CD4-positive, alpha-beta T cell treated with Interleukin-15 for 1 hour (primary cell): ENCODE data around the gene RNF133.

Experiments used
- DNase-seq: peaks from one replicate; pipeline ENCODE4 v3.0.0-alpha.2; 2020

RNF133 gene, protein sequence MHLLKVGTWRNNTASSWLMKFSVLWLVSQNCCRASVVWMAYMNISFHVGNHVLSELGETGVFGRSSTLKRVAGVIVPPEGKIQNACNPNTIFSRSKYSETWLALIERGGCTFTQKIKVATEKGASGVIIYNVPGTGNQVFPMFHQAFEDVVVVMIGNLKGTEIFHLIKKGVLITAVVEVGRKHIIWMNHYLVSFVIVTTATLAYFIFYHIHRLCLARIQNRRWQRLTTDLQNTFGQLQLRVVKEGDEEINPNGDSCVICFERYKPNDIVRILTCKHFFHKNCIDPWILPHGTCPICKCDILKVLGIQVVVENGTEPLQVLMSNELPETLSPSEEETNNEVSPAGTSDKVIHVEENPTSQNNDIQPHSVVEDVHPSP

DNA sequence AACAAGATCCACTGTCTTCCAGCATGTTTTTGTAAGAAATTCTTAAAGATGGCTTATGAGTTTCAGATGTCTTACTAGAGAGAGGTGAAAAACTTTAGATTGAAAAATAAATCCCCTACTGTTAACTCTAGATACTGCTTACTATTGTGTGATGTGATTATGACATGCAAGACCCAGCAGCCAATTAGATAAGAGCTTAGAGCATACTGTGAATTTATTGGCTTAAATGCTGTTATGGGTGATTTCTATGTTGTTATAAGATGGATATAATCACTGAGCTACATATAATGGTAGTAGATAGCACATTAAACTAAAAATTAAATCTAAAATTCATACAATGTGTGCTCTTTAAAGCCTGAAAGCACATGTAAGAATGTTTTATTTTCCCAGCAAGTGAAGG is at the start of gene RNF133:
TSS of gene RNF133 (minus strand) at position 101 of the 400 bp plus-strand sequence. CDS start 199 bp downstream, outside the sequence.
- no peak for DNase-seq

DNA sequence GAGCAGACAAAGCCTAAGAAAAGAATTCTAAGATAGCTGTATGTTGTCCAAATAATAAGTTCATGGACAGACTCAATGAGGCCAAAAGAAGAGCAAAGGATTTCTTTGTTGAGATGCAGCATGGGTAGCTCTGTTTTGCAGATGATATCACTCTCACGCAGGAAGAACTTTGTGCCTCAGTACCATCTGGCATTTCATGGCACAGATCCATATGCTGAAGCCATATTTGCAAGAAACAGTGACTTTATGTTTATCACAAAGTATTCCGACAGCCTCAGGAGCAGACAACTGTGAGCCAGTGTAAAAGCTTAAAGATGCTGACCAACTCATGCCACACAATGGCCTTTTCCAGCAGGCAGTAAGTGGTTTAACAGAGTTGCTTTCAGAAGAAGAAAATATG is 49.3 kb upstream of the RNF133 start:
- DNase-seq, result no peak

DNA sequence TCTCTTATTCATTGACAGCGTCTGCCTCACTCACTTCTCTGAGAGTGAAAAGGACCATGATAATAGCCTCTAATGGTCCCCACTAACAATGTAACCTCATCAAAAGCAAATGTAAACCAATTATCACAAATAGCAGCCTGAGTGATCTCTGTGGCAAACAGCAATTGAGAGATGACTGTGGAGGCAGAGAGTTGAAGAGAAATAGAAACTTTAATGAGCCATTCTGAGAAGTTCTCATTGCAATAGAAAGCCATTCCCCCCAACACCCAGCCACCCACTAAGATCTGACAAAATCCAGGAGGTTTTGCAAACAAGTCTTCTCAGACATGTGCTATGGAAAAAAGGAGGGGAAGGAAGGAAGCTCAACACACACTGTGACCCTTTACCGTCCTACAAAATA is 48.0 kb upstream of the RNF133 start:
- DNase-seq, result no peak

DNA sequence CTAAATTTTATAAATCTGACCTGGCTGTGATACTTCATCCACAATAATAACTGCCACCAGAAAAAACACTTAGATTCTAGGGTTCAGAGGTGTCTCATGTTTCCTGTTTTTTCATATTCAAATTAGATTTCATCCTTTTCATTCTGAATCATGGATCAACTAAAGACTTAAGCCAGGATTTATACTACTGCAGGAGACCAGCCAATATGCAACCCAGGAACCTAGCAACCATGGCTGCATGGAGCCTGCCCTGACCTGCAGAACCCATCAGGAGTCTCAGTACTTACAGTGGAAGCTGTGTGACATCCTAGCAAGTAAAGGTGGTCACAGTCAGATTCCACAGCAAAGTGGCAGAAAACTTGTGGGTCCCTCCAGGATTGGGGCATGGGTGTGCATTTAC is 44.3 kb upstream of the RNF133 start:
- no peak for DNase-seq

DNA sequence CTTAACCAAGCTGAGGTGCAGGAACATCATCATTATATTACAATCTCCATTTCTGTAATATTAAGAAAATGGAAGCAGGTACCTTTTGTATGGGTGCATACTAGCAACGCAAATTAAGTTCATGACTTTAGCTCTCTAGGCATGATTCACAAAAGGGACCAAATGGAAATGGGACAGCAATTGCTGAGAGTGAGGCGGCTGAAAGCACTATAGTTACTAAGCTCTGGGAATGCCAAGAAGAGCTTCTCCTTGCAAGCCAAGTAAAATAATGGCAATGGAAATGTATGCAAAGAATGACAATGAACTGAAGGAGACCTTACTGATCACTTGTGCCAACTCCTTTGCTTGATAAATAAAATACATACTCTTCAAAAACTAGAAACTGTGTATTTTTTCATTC is 40.0 kb upstream of the RNF133 start:
- no peak for DNase-seq

DNA sequence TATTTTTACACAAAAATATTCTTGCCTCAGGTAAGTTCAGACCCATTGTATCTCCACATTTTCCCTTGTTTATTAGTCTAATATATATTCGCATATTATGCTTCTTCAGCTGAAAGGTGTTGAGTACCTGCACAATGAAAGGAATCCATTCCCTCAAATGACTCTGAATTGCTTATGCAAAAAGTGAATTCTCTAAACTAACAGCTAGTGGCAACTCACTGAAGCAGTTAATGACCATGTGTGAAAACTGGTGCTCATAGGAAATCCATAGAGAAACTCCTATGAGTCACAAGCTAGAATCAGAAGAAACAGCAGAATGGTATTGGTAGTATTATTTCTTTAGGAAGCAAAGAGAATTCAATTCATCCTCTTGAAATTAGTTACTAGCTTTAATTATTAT is 37.3 kb upstream of the RNF133 start:
- DNase-seq, result no peak

DNA sequence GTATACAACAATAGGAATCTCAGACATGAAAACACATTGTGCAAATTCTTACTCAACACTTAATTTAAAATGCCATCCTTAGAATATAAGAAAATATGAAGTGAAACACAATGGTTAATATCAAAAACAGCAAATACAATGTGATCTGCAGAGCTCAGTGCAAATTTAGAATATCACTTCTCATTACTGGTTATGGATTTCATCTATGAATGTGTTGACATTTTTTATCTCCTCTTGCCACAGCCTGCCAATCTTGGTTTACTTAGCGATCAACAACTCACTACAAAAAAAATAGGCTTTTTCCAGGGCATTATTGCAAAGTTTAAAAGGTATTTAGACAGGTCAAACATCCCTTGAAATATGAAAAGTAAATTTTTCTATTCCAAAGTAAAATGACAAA is 28.8 kb upstream of the RNF133 start:
- no peak for DNase-seq

DNA sequence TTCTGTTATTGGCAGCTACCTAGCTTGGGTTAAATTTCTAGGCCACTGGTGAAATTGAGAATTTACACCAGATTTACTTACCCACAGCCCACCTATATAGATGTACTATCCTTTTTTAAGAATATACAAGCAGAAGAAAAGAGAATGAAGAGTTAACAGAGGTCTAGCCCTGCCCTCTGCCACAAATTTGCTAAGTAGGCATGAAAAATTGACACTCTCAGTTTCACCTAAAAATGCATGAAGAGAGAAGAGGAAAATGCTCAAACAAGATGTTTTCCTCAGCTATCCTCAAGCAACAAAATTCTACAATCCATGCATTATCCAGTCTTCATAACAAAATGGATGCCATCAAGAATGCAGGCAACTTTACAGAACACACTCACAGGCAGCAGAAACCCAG is 28.4 kb upstream of the RNF133 start:
- DNase-seq, result no peak

DNA sequence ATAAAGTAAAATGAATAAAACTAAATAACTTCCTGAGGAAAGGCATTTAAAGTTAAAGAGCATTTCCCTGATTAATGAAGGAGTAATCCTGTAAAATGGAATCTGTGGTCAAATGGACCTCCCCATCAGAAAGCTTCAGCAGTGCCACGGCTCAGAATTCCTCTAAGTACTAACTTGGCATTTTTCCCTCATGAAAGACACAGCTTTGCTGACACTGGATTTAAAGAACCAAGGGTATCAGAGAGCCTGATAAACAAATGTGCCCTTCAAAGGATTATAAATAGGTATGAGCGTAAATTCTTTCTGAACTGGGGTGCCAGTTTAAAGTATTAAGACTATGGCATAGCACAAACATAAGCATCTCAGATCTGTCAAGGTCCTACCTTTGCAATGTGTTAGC is 28.0 kb upstream of the RNF133 start:
- no peak for DNase-seq

DNA sequence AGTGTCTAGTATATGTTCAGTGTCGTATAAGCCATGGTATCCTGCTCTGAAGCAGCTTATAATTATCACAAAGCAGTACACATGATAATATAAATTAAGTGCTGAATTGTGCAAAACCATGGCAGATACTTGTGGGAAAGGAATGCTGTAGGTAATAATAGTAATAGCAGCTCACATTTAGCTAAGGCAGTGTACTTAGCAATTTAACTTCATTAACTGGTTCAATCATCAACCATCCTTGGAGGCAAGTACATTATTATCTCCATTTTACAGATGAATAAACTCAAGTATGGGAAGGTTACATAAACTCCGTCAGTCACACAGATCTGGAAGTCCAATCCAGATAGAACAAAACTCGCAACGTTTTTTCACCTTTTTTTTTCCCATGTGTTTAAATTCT is 25.4 kb upstream of the RNF133 start:
- no peak for DNase-seq

DNA sequence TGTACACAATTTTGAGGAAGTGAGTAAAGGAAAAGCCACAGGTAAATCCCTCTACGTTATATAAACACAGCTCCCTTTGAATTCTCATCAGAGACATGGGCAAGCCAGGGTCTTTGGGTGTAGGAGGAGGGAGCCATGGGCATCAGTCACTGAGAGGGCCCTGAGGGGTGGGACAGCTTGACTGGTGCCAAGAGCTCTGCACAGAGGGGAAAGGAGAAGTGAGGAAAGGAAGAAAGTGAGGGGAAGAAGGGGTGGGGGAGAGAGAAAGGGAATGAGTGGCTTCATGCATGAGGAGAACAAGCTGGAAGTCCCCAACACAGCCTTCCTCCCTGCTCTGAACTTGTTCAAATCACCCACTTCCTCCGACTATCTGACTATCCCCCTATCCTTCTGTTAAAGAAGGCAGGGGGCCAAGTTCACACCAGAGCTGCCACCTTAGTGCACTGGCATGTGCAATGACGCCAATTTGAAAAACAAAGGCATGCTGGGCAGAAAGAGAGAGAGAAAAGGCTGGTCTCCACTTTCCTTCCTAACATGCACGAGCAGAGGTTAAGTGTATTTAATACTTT is 20.2 kb upstream of the RNF133 start:
- DNase-seq, result no peak

DNA sequence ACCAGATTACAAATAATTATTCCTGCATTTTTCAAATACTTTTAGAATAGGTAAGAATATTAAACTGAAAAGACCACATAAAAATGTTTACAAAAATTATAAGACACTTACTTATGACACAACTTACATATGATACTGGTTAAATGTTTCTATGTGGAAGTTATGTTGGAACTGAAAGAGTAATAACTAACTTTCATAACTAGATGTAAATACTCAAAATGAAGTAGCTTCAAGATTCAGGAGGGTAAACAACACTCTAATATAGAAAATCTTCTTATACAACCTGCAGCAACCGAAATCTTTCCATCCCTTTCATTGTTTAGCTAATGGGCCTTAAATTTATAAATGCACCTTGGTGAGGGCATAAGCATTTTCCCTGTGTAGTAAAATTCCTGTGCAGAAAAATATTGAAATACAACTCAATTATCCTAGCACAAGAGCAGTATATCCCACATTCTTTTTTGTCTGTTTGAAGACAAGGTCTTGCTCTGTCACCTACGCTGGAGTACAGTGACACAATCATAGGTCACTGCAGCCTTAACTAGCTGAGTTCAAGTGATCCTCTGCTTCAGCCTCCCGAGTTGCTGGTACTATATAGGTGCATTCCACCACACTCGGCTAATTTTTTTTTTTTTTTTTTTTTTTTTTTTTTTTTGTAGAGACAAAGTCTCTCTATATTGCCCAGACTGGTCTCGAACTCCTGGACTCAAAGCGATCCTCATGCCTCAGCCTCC is 18.6 kb upstream of the RNF133 start:
- DNase-seq, result no peak

DNA sequence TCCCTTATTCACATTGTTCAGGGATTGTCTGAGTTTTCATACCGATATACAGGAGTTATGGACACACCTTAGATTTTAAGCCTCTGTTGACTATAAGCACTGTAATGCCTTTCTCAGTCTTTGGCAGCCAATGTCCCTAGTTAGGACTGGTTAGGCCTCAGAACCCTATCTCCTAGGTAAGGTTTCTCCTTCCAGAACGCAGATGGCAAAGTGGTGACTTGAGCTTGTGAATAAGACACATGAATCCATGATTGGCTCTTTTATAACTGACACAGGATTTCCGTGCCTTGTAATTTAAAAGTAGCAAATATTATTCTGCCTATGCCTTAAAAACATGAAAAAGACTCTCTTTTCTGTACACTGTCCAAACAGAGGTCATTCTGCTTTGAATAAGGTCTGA is 16.3 kb upstream of the RNF133 start:
- DNase-seq, result no peak

DNA sequence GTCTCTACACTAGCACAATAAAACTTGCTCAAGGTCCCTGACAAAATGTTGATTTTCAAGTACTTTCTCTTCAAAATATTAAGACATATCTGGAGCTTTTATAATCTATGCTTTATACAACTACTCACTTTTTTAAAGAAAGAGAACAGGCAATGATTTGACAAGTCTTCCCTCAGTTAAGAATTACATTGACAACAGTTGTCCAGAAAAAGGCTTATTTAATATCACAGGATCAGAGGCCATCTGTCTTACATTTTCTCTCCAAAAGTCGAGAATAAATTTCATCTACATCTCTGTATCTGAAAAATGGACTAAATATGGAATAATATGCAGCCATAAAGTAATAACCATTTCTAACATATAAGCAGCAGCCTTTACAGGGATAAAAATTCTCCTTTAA is 12.0 kb upstream of the RNF133 start:
- no peak for DNase-seq

DNA sequence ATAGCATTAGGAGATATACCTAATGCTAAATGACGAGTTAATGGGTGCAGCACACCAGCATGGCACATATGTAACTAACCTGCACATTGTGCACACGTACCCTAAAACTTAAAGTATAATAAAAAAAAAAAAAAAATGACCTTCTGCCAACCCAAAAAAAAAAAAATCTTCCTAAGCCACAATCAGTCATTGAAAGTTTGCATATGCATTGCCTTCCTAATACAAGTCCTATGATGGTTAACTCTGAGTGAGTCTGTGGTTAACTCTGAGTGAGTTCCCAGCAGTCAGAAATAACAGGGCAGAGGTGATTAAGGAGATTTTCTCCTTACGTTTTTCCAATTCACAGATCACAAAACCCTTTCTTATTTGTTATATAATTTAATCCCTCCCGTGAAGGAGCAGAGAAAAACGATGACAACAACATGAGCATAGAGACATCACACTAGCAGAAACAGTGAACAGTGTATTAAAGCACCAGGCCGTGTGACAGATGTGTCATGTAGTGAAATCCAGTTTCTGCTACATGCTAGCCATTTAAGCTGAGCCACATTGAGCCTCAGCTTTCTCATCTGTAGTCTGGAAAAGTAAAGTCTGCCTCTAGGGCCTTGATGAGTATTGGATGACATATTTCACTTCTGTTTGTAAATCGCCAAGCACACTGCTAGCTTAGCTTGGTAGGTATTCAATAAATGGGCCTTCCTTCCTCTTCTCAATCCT is 11.2 kb upstream of the RNF133 start:
- DNase-seq, result no peak

DNA sequence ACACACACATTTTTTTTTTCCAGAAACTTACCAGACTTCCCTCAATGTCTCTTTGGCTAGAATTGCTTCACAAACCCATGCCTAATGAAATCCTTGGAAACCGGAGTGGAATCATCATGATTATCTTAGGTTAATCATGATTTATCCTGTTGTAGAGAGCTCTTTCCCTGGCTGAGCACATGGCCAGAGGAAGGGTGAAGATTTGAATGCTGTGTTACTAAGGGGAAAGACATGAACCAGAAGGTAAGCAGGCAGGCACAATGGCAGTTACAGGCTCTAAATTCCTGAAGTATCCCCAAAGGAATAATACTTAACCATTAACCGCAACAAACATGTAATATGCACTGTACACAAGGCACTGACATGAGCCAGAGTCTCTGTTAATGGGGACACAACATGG is 7.9 kb upstream of the RNF133 start:
- DNase-seq, result no peak

DNA sequence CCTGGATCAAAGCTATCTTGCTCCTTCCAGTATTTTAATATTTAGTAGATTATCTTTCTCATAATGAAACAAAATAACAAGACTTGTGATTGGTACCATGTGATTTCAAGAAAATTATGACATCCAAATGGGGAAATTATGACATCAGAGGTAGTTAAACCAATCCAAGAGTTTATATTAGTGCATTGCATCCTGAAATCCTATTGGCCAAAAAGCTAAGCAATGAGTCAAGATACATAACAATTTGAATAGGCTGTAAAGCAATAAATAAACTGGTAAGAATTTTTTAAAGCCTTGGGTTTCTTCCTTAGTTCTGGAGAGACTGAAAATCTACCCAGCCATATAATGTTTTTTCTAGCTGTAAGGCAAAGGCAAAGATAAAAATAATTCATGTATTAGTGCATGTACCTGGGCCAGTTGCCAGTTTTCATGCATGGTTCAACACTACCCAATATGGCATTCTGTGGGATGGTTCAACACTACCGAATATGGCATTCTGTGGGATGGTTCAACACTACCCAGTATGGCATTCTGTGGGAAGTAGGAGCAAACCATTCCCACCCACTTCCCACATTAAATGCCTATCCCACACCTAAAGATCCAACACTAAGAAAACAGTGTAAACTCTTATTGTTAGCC is 4.1 kb upstream of the RNF133 start, which contains the start of gene RNF148:
TSS of gene RNF148 (minus strand) at position 51 of the 639 bp plus-strand sequence. CDS start 172 bp downstream, outside the sequence.
- DNase-seq, result no peak

DNA sequence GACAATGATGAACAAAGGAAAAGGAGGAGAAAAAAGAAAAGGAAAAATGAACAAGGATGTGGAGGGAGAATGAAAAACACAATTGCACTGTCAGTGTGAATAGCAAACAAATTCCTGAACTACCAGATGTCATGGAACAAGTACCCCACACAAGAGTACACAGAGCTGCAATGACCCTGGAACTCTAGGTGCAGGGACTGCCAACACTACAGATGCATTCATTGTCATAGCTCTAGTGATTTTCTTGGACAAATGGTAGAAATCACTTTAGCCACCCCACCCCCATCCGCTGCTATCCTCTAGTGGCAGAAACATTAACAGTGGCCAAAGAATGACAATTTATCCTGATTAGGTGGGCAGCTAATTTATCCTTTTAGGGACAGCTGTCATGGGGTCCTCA is 3.1 kb downstream of the RNF133 start:
- no peak for DNase-seq

DNA sequence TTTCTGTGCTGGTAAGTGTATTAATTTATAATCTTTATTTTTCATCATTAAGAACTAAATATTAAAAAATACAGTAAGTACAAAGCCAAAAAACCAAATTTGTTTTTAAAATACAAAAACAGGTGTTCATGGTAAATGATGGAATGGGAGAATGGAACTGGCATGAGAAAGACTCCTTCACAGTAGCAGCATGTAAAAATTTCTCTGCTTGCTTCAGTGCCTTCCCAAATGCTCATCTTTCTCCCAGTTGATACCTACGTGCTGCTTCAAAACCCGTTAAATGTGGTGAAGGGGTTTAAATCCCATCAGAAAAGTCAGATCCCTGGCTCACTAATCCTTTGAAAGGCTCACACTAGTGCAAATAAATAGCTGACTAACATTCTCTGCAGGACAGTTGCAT is 4.2 kb downstream of the RNF133 start:
- DNase-seq, result no peak

DNA sequence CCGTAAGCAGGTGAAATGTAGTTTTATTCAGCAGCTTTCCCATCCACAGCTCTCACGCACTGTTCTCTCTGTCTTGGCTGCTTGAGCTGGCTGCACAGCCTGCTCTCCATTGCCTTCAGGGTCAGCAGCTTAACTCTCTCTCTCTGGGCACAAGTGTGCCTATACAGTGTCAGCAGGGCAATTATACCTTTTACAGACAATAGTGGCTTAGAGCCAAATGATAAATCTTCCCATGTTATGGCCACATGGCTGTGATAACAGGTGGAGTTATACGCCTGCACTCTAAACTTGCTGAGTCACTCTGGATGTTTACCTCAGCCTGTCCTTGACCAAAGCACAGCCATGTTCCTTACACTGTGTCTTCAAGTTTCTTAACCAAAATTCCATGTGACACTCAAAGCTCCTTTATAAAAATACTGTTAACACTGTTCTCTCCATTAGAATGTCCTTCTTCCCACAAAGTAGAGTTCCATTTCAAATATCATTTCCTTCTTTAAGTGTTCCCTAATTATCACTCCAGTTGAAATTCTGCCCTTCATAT is 6.1 kb downstream of the RNF133 start:
- no peak for DNase-seq

DNA sequence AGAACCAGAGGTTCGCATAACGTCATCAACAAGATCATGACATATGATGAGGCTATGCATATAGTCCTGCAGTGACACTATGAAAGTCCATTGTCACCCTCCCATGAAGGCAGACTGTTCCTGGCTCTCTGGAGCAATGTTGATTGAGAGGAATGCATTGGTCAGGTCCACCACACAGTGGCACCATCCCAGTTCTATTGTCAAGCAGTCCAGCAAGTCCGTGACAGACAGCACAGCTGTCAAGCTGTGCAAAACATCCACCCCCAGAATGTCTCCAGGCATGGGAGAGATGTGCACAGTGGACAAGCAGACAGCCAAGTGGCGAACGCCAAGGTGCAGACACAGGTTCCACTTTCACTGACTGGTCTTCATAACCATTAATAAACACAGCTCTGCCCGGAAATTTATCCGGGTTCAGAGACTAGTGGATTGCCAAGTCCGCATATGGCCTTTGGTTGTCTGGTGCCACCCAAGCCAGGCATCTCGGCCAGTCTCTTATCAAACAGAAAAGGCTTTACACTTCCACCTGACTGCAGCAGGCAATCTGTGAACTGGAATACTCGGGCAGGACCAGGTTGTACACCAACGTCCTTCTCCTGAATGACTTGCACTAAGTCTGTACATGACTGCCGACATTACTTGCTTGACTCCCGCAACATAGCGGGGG is 7.2 kb downstream of the RNF133 start:
- DNase-seq, result no peak
